ENCODE measurements around the gene KRTAP10-4.

DNA sequence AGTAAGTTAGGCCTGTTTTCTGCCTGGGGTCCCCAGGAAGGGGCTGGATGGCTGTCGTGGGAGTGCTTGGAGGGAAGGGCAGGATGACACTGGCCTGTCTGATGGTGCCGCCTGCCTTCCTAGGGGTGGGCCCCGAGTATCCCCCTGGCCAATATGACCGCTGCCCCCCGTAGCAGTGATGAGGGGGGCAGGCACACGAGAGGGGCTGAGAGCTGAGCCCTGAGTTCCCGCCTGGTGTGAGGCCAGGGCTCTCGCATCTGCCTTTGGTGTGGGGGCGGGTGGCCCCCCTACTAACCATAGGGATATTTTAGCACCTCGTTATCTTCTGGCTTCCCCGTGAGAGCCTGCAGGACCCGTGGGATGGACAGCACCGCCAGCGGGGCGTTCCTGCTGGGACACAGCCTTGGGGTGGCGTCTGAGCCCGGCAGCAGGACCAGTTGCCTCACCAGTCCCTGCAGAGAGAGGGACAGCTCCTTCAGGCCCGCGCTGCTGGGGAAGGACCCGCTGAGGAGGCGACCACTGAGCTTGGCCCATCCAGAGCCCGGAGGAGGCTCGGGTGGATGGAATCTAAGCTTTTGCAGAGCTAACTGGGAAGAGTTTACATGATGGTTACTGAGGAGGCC lies 43.9 kb upstream of the KRTAP10-4 start:
- no peak for TF ChIP-seq CTCF (IDR thresholded peaks at IDR 0.05; ENCODE audit: poor library complexity)
- TF ChIP-seq EZH2phosphoT487 (IDR thresholded peaks at IDR 0.05; ENCODE audit: low read depth, severe bottlenecking, unreplicated experiment) = no peak
- no peak for TF ChIP-seq EZH2 (IDR thresholded peaks at IDR 0.05; ENCODE audit: borderline replicate concordance)
